Colon (tissue), 2 donors: ENCODE results near the gene TADA2B.

ENCODE experiments used
- FAIRE-seq: peaks from 2 replicates; lab custom pipeline; 2012; peaks lifted over from hg19 to GRCh38; lab: Jason Lieb, UNC
- donor health status: control.
- donor health status: control.

TADA2B gene

DNA sequence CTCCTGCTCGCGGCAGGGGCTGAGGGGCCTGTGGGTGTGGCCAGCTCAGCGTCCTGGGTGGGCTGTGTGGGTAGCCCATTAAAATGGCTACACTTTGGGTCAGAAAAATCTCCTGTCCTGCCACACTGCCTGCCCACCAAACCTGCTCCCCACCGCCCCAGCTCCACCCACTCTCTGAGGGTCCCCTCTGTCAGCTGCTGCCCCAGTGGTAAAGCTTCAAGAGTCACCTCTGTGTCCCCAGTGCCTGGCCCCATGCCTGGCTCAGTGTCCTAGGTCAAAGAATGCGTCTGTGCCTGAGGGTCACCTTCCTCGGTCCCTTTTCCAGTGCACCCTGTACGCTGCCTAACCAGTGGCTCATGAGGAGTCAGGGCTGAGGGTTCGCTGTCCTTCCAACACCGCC, 24.9 kb upstream of the TADA2B start:
- FAIRE-seq: no peak

DNA sequence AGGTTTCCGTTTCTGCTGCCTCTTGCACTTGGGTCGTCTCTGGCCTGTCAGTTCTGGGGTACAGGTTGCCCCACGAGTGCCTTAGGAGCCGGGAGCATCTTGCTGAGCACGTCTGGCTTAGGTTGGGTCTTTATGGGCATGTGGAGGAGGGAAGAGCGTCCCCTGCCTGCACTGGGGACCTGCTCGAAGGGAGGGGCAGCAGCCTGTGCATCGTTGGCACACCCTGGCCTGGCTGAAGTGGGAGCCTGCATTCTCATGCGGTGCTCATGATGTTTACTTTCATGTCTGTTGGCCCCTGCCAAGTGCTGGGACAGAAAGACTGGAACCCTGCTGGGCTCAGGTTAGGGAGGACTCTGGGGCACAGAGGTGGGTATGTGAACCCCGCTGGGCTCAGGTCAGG, 23.8 kb upstream of the TADA2B start:
- no peak for FAIRE-seq

DNA sequence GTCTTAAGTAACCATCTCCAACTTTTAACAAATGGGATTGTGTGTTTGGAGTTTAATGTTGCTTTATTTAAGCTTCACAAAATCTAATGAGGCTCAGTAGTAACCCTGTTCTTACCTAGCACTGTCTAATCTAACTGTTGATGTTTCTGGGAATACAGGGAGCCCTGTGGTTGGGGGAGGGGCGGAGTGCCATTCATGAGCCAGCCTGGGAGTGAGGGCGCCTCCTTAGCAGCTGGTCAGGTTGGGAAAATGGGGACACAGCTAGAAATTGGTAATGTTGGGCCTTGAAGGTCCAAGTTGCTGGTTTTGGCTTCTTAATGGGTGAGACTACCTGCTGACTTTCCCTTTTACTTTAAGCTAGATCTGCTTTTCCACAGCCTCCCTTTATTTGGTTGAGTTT, 22.9 kb upstream of the TADA2B start:
- FAIRE-seq: no peak

DNA sequence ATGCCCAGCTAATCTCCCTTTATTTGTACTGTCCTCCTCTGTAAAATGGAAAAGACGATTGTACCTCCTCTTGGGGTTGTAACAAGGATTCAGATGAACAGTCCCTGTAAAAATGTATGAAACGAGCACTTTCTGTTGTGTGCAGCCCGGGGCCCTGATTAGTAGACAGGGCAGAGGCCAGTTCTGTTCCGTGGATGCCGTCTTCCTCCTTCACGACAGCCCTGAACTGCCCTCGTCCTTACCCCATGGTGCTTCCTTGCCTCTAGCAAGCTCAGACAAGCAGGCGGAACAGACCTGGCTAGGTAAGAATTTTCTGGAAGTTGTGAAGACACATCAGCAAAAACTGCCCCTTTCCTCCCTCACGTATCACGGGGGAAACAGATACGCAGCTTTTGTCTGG, 22.3 kb upstream of the TADA2B start:
- no peak for FAIRE-seq

DNA sequence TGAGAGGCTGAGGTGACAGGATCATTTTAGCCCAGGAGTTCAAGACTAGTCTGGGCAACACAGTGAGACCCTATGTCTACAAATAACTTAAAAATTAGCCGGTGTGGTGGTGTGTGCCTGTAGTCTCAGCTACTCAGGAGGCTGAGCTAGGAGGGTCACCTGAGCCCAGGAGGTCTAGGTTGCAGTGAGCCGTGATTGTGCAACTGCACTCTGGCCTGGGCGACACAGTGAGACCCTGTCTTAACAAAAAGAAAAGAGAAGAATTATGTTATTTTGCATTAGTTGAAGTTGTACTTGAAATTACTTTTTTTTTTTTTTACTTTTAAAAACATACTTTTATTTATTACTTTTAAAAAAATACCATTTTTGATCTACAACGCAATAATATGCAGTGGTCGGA, 21.8 kb upstream of the TADA2B start:
- no peak for FAIRE-seq

DNA sequence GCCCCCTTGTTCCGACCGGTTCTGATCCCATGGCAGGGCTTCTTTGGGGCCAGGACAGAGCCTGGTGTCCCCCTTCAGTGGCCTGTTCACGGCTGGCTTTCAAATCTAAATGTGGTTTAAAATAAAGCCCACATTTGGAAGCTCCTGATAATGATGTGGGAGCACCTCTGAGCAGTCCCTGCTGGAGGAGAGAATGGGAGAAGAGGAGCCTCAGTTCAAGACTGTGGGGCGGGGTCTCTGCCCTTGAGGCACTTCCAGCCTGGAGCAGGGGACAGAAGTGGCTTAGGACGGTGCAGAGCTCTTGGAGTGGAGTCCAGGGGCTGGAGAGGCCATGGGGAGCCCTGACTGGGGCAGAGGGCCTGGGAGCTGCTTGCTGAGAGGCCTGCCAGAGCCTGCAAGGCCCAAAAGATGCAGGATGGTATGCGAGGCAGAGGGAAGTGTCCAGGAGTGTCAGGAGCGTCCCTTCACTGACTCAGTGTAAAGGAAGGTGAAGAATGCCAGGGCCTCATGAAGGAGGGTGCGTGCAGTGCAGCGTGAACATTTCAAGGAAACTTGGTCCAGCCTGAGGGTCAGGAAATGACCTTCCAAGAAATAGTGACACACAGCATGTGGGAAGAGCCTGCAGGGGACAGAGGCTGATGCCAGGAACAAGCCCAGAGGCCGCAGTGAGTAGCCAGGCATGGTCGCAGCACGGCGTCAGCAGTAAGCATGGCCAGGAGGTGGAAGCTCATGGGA, 21.1 kb upstream of the TADA2B start:
- FAIRE-seq: no peak

DNA sequence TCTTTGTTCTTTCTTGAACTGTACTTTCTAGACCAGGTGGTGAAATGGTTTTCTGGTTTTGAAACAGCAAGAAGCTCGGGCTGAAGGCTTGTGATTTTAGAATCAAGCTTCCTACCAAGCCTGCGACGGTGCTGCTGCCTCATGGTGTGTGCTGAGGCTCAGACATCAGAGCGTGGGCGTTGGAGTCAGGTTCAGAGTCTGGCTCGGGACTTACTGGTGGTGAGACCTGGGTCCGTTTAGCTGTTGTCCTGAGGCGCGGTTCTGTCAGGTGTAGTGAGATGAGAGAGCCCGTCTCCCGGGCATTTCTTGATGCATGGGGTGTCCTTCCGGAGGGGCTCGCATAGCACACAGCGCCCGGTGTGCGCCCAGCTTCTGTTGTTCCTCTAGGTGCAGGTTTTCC, 19.7 kb upstream of the TADA2B start:
- FAIRE-seq: no peak

DNA sequence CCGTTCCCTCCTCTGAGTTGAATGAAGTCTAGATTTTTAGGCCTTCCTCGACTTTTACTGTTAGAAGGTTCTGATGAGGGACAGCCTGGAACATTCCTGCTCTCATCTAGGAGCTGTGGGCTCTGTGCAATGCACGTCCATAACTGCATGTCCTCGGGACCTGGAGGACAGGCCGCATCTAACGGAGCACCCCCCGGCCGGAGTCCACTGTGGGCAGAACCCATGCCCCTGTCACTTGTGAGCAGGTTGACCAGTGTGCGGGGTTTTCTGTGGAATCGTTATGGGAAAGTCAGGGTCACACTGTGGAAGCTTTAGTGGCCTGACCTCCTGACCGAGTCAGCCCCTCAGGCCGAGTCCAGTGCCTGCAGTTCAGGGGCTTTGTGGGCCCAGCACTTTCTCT, 19.3 kb upstream of the TADA2B start:
- FAIRE-seq: no peak

DNA sequence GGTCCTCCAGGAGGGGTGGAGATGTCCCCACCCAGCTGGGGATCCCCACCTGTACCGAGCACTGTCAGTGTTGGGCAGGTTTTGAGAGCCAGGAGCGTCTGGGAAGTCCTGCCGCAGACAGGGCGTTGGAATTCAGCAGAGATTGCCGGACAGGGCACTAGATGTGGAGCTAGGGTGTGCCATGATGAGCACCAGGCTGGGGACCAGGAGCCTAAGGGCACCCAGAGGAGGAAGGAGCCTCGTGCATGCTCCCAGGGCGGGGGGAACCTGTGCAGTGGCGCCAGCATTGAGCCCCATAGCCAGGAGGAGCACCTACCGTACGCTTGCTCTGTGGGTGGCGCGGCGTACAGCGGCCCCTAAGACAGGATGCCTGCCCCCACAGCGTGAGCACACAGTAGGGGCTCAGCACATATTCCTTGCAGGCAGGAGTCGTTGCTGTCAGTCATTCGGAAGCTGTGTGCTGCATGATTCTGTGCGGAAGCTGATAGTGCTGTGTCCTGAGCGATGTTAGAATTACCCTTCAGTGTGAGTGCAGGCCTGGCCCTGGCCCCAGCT, 18.8 kb upstream of the TADA2B start:
- FAIRE-seq: no peak

DNA sequence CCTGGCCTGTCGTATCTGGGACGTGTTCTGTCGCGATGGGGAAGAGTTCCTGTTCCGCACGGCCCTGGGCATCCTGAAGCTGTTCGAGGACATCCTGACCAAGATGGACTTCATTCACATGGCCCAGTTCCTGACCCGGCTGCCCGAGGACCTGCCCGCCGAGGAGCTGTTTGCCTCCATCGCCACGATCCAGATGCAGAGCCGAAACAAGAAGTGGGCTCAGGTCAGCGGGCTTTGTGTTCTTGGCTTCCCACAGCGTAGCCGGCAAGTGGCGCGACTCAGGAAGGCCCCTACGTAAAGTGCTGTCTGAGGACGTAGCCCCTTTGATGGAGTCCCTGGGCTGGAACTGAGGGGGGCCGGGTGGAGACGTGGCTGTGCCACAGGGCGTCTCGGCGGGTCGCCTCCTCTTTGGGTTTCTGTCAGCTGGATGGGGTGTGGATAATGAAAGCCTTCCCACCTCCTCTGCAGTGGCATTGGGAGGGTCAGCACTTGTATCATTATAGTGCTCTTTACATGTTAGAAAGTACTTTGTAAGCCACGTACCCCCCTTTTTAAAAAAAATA, 18.1 kb upstream of the TADA2B start:
- no peak for FAIRE-seq

DNA sequence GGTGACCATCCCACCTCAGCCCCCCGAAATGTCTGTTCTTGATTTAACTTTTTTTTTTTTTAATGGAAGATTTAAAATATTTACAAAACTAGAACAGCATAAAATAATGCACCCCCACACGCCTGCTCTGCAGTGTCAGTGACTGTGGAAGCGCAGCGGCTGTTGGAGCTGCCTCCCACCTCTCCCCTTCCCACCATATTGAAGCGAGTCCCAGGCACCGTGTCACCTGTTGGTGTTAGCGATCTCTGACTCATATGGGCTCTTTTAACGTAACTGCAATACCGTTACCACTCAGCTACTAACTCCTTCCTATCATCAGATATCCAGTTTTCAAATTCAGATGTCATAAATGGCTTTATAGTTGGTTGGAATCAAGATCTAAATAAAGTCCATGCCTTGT, 17.1 kb upstream of the TADA2B start:
- FAIRE-seq: no peak

DNA sequence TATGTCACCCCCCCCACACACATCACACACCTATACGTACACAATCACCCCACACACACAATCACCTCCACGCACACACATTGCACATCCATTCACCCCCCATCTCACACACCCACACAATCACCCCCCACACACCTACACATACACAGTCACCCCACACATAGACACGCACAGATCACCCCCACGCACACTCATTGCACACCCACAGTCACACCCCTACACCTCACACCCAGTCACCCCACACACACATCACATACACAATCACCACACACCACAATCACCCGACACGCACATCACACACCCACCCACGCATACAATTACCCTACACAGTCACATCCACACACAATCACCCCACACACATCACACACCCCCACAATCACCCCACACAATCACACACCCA, 15.9 kb upstream of the TADA2B start:
- FAIRE-seq: no peak

DNA sequence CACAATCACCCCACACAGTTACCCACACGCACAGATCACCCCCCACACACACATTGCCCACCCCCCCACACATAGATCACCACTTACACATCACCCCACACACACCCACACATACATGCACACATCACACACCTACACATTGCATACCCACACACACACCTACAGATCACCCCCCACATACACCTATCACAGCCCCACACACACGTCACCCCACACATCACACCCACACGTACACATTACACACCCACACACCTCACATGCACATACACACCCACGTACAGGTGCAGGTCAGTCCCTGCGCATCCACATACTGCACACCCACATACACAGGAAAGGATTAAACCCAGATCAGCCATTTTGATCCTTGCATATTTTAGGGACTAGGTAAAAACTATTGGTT, 15.3 kb upstream of the TADA2B start:
- FAIRE-seq: no peak

DNA sequence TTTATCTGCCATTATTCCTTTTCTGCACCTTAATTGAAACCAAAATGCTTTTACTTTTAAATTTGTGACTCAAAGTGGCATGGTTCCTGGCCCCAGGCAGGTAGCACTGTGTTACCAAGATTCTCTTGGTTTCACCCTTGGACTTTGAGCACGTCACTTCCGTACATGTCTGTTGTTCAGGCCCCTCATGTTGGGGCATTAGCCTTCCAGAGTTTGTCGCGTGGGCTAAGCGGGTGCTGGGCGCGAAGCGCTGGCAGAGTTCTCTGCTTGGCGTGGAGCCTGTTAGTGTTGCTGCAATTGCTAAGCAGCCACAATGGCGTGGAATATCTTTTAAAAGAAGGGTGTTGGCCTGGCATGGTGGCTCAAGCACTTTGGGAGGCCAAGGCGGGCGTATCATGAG, 14.0 kb upstream of the TADA2B start:
- FAIRE-seq: no peak

DNA sequence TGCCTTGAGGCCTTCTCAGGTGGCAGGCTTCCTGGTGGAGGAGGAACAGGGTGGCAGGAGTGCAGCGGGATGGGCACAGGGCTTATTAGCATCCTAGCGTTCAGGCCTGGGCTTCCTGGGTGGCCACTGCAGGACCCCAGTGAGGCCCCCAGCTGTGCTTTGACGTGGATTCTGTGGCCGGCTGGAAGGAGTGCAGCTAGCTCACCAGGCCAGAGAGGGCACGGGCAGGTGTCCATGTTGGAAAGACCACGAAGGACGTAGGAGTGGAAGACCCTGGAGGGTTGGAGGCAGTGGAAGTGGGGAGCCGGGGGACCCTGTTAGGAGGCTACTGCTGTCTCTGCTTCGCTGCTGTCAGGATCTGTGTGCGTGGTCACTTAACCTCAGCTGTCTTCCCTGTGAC, 13.3 kb upstream of the TADA2B start:
- FAIRE-seq: no peak

DNA sequence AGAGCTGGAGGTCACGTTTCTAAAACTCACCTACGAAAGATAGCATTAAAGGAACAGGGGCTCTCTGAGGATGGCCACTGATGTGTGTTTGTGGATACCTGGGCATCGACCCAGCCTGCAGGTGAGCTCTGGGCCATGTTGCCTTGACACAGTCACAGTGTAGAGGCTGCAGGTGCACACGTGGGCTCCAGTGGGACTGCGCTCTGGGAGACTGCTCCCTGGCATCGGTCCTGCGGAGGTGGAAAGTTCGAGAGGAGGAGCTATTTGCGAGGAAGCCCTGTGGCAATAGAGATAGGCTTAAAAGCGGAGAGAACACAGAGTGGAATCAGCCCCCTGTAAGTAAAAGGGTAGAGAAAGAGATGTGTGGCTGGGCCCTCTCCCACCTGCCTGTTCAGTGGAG, 12.3 kb upstream of the TADA2B start:
- FAIRE-seq: no peak

DNA sequence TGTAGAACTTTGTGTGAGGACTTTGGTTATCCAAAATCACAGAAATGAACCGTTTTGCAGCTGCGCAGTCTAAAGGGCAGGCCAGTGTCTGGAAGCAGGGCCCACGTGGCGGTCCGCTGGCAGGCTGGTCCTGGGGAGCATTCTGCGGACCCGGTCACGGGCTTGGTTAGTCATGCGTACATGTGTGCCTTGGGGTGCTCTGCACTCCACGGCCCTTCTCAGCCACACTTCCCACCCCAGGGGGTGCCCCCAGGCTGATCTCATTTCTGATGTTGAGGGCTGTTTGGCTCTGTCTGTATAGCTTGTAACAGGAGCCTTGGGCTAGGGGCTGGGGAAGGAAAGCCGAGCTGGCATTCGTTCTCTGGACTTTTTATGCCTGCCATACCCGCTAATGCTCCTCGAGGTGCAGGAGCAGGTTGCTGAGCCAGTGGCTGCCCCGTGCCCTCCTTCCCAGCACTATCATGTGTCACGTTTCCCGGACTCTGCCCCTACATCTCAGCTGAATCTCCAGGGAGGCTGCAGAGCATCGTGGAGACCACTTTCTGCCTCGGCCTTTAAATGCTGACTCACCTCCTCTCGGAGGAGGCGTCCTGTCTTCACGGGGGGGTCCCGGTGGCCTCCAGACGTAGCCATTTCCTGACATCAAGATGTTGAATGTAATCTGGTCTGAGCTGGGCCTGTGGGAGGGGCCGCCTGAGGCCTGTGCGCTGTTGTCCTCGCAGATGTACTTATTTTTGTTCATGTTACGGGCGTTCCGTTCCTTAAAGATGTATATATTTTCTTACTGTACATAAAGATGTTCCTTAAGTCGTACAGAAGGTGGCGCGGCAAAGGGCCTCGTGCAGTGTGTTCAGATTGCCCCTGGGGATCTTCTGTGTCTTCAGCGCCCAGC, 11.4 kb upstream of the TADA2B start:
- no peak for FAIRE-seq

DNA sequence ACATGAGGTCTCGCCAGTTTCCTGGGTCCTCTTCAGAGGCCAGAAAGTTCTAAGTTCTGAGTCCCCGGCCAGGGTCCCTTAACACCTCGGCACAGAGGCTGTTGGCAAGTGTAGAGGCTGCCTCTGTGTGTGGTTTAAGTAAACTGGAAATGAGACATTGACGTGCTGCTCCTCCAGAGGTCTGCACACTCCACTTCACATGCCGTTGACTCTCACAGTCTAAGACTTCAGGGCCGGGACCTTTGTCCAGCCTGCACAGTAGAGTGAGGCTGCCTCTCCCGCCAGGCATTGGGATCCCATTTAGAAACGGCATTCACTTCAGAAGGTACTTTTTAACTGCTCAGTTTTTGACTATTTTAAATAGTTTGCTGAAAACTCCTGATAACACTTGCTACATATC, 10.6 kb upstream of the TADA2B start:
- FAIRE-seq: no peak

DNA sequence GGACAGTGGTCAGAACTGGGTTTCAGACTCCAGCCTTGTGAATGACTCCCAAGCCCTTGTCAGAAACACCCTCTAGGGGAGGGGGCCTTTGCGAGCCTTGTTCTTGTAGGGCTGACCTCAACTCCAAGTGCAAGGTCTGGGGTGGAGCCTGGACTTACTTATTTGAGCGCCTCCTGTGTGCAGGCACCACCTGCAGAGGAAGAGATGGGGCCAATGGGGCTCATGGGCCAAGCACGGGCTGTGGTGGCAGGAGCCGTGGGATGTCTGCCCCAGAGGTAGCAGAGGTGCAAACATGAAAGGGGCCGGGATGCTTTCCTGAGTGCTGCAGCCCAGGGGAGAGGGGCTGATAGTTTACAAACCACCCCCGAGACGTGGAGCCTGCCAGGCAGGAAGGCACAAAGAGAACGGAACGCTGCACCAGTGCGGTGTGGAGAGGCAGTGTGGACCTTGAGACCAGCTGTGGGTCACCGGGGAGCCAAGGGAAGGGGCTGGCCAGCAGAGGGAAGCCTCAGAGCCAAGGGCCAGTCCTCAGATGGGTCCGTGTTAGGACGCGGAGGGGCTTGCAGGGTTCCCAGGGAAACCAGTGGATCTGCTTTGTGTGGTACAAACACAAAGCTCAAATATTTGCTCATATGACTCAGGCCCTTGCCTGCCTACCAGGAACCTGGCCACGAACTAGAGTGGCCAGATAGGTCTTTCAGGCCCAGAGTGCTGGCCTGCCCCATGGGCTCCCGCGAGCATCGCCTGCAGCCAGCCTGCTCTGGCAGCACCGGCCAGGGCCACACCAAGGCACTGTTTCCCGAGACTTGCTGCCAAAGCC, 8.7 kb upstream of the TADA2B start:
- no peak for FAIRE-seq

DNA sequence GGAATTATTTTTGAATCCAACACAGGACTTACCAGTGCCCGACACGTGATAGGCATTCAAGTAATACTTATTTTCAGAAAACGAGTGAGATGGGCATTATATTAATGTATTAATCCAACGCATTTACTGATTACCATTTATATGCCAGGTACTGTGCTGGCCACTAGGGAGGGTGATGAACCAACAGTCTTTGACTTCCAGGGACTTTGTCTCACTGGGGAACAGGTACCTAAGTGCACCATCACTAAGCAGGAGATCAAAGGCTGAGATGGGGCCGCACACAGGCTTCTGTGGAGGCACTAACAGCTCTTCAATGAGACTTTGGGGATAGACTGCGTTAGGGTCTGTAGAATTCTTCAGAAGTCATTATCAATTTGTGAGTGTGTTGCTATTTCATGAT, 5.7 kb upstream of the TADA2B start:
- no peak for FAIRE-seq

DNA sequence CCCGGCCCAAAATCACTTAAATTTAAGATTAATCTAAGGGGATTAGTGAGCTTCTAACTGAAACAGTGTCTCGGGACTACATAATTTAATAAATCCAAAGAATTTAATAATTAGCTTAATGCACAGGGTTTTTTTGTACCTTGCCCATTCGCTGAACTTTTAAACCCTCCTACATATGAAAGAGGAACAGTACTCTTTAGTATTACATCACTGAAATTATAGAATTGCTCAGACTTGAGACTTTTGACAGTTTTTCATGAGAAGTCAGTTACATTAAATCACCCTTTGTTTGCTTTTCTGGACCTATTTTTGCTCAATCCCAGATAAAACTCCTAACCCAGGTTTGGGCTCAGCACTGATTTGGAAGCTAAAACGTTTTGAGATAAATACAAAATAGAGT, 2.4 kb upstream of the TADA2B start:
- FAIRE-seq: no peak

DNA sequence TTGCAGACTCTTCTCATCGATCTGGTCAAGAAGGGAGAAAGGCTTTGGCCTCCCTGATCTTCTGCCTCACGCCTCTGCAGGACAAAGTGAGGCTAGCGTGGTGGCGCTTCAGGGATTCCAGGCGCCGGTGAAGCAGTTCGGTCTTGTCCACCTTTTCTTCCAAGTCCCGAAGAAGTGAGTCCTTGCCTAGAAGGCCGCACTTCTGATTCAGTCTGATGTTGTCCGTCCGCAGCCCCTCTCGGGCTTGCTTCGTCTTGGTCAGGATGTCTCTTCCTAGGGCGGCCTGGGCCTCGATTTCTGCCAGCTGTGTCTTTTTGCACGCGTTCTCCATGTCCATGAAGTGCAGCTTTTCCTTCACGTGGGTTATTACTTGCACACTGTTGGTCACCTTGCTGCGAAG, 1.9 kb upstream of the TADA2B start:
- no peak for FAIRE-seq
